GM08714 (cell line): ENCODE results near the gene MSMO1.
"Not testable (repeated sequence)": the region's sequence is repeated elsewhere in the genome, so short reads cannot be mapped to it uniquely, and the experiment has no call there.

ENCODE experiments used
- H3K4me3 ChIP-seq: fragments of 200-500 bp; sonication (Bioruptor generic); 2 replicates; pipeline ENCODE4 v1.5.1; 2014; ENCODE audit warnings: mild to moderate bottlenecking, low read length, inconsistent platforms
- ZNF274 ChIP-seq: IDR thresholded peaks from 2 replicates; pipeline ENCODE4 v1.6.1; 2012; ENCODE audit warnings: mild to moderate bottlenecking, low read depth, low read length

MSMO1 gene

DNA sequence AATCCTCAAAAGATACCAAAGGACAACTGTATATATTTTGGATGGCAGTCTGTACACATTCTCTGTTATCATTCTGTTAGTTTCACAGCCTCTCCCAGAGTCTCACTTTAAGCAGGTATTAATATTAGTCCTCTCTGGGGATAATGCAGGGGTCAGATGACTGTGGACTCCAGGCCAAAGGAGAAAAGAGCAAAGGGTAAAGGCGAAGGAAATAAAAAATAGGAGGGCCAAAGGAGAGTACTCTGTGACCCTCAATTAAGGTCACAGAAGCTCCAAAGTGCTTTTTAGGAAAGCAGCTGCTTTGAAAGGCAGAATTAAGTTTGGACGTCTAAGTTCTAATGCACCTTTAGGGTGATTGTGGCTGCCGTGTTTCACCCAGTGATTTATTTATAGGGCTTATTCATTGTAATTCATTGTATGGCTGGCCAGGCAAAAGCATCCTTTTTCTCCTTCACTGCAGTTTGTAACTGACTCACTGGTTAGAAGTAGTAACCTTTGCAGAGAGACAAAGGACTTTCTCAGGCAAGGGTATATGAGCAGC is 7.8 kb downstream of the MSMO1 start:
- H3K4me3 ChIP-seq = no peak overlapping the region
- TF ChIP-seq ZNF274 = no peak

DNA sequence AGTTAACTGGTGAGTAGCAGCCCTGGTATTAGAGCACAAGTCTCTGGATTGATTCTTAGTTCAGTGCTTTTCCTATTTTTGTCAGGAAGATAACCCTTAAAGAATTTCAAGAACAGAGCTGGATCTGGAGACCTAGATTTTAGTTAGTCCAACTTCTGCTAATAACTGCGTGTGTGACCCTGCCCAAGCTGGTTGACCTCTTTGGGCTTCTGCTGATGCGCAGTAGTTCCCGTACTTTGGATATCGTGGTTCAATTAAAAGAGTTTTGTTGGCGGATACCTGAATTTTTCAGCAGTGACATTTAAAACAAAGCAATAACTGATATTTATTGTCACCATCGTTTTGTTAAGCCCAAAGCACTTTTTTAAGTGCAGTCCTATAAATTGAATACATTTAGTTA is 9.3 kb downstream of the MSMO1 start:
- TF ChIP-seq ZNF274 = no peak
- H3K4me3 ChIP-seq = no peak overlapping the region

DNA sequence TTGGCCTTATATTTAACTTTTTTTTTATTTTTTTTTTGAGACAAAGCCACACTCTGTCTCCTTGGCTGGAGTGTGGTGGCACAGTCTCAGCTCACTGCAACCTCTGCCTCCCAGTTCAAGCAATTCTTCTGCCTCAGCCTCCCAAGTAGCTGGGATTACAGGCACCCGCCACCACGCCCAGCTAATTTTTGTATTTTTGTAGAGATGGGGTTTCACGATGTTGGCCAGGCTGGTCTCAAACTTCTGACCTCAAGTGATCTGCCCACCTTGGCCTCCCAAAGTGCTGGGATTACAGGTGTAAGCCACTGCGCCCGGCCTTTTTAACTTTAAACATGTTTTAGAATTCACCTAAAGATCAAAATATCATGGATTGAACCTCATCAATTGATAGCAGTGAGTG is 14.9 kb downstream of the MSMO1 start:
- H3K4me3 ChIP-seq = not testable (repeated sequence)

DNA sequence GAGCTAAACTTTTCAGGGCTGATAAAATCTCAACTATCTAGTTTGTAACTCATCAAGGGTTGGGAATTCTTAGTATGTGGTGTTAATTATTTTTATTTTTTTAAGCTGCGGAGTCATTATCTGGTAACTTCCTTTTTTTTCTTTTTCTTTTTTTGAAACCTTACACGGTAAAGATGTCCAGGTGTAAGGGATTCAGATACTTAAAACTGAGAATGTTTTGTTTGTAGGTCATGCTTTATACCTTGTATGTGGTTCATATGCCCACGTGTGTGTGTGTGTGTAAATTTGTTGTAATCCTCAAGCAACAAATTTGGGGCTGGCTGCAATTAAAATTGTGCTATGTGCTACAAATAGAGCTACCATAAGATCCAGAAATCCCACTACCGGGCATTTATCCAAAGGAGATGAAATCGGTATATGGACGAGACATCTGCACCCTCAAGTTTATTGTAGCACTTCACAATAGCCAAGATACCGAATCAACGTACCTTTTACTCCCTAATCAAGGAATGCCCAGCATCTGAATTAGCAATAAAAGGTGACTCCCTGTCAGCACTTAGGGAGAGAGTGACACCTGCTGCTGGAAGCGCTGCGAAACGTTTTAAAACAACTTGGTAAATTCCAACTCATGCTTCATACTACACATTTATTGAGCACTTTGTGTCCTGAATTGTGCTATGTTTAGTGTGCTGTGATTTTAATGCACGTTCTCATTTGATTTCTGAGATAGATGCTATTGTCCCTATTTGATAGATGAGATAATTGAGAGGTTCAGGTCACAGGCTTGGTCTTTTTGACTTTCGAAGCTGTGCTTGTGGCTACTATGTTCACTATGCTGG is 16.1 kb downstream of the MSMO1 start:
- no peak overlapping the region for H3K4me3 ChIP-seq
- TF ChIP-seq ZNF274 = no peak

DNA sequence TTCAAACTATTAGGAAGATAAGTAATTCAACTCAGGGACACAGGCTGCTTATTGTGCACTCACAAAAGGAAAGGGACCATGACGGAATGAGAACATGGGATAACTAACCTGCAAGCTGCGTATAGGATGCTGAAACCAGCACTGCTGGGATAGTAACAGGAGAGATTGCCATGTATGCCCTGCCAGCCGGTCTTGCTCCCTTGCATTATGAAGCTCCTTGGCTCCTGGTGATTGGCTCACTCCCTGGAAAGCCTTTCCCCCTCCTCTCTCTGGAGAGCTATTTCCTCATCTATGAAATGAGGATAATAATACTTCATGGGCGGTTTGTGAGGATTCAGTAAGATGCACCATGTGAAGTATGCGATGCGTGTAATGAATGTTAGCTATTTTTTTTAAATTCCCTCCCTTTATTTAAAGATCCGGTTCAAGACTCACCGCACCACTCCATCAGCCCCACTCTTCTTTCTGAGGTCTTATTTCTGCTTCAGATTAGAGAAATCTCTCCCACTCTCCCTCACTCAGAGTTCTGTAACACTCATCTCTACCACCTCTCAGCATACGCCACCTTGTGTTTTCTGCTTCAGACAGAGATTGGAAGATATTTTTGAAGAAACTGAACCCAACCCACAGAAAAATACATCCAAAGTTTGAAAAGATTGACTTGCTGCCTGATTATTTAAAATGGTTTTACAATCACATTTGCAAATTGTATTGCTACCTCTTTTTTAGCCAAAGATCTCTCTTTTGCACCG is 18.4 kb downstream of the MSMO1 start:
- no peak for TF ChIP-seq ZNF274
- H3K4me3 ChIP-seq = no peak overlapping the region

DNA sequence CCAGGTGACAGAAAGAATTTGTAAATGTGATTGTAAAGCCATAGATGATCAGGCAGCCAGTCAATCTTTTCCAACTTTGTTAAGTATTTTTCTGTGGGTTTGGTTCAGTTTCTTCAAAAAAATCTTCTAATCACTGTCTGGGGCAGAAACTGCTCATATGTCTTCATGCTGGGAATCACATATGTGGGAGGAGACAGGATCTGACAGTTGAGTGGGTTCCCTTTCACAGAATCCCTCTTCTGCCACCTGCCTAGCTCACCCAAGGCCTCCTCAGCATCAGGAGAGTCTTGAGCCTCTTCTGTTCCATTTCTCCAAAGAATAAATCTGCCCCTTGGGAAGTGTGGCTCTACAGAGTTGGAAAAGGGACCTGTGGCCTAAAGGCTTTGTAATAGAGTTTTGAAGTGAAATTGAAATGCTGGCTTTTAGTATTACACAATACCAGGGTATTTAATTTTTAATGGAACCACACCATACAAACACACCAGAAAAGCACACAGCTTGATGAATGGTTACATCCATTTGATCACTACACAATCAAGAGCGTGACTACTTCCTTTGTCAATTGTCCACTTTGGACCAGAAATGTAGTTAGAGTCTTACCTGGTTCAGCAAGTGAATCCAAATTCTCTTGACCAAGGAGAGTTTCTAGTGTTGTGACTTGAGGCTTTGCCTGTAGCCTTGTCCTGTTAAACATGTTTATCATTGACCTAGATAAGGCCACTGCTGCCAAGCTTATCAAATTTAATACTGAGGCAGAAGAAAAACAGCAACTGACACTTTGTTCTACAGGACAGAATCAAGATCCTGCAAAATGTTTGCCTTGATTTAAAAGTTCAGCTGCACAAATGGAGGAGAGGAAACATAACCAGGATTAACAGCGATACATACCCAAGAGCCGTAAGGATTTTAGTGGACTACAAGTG is 20.4 kb downstream of the MSMO1 start:
- no peak for TF ChIP-seq ZNF274
- H3K4me3 ChIP-seq = no peak overlapping the region

DNA sequence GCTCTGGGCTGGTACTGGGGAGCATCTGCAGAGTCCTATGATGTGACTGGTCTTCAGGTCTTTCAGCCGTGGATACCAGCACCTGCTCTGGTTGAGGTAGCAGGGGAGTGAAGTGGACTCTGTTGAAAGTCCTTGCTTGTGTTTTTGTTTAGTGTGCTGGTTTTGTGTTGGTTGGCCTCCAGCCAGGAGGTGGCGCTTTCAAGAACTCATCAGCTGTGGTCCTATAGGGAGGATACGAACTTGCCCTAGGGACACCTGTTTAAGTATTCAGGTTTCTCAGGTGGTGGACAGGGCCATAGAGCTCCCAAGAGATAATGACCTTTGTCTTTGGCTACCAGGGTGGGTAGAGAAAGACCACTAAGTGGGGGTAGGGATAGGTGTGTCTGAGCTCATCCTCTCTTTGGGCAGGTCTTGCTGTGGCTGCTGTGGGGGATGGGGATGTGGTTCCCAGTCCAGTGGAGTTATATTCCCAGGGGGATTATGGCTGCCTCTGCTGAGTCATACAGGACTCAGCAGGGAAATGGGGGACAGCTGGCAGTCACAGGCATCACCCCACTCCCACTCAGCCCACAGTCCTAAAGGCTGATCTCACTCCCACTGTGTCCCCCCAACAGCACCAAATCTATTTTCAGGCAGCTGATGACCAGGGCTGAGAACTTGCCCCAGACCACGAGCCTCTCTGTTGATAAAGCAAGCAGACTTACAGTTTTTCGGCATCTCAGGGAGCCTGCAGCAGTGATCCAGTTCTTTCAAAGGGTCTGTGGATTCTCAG is 24.1 kb downstream of the MSMO1 start:
- TF ChIP-seq ZNF274 = no peak
- H3K4me3 ChIP-seq = no peak overlapping the region

DNA sequence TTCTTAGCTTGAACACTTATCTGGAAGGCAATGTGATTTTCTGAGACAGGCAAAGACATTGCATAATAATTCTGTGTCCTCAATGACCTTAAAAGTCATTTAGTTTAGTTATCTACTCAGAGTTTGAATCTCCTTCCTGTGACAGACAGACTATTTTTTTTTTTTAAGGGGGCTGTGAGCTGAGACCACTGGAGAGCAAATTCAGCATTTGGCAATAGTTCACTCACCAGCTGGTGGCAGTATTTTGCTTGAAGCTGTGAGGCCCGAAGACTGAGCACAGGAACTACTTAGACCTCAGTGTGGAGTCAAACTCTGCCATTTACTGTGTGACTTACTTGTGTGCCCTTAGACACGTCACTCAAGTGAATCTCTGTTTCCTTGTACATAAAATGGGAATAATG is 28.4 kb downstream of the MSMO1 start:
- H3K4me3 ChIP-seq = no peak overlapping the region
- no peak for TF ChIP-seq ZNF274

DNA sequence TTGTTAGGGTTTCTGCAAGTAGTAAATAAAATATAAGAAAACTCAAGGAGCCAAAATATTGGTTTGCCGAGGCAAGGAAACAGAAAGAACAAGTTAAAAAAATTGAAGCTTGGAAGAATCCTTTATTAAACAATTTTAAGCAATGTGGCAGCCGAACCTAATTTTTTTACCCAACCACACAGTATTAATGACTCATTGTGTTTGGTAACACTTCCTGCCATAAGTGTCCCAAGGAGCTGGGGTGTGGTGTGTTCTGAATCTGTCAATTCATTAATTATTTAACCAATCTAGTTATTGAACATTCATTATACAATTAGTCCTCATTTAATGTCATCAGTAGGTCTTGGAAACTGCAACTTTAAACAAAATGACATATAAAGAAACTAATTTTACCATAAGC is 32.0 kb downstream of the MSMO1 start:
- H3K4me3 ChIP-seq = no peak overlapping the region
- TF ChIP-seq ZNF274 = no peak

DNA sequence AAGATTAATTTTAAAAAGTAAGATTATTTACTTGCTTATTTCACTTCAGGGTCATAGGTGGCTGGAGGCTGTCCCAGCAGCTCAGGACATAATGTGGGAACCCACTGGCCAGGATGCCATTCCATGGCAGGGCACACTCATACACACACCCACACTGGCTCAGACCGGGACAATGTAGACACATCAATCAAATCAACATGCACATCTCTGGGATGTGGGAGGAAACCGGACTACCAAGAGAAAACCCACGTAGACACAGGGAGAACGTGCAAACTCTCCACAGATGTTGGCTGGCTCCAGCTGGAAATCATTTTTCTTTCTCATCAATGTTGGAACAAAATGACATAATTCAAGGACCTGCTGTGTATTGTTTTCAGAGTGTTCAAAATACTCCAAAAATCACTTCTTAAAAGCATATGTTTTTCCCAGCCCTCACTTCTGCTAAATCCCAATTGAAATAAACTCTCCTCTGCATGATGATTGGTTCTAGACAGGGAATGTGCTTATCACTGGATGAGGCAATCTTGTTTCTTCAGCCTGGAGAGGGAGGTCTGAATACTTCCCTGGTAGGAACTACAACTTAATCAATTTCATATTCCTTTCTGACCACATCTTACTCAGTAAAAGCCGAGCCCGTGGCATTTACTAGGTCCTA is 32.7 kb downstream of the MSMO1 start:
- H3K4me3 ChIP-seq = no peak overlapping the region
- TF ChIP-seq ZNF274 = no peak

DNA sequence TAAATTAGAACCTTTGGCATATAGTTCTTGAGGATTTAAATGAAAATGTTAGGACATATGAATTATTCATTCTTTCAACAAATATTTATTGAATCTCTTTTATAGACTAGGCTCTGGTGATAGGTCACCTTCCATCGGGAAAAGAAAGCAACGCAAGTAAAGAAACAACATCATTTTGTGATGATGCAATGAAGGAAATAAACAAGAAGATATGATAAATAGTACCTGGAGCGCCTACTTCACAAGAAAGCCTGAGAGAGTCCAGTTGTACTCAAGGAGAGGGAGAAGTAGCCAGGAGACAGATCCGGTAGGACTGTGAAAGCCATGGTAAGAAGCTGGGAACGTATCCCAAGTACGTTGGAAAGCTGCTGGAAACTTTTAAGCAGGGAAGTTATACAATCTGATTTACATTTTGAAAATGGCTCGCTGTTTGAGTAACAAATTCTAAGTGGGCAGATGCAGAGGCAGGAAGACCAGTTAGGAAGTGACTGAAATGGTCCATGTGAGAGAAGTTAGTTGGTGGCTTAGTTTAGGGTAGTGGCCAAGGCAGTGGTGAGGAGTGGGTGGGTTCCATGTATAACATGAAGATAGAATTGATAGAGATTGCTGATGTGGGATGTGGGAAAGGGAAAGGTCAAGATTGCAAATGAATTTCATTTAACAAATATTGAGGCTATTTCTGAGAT is 33.7 kb downstream of the MSMO1 start:
- no peak for TF ChIP-seq ZNF274
- no peak overlapping the region for H3K4me3 ChIP-seq

DNA sequence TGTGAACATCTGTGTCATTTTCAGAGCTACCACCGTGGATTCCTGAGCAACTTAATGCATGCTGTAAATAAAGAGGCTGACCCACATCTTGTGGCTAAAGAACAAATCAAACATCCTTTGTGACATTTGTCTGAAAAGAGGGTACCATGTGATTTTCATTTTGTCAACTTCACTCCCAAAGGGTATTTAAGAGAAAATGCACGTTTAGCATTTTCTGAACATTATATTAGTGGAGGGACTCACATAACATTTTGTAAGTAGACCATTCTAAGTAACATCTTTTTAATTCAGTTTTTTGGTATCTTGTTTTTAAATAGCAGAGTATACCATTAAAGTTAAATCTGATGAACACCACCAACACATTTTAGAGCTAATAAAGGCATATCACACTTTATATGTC is 34.3 kb downstream of the MSMO1 start:
- no peak for TF ChIP-seq ZNF274
- no peak overlapping the region for H3K4me3 ChIP-seq
